GM12891 (cell line): ENCODE measurements around the gene CST7.

Experiments used
- POLR2A ChIP-seq: IDR thresholded peaks from 2 replicates; pipeline ENCODE4 v1.6.1; 2011; ENCODE audit warnings: low read depth, low read length, control low read depth
- POLR2AphosphoS5 ChIP-seq: IDR thresholded peaks from 2 replicates; pipeline ENCODE4 v1.6.1; 2011; ENCODE audit warnings: low read depth, low read length, control low read depth
- TAF1 ChIP-seq: IDR thresholded peaks from 2 replicates; pipeline ENCODE4 v1.6.1; 2011; ENCODE audit warnings: low read depth, low read length, control low read depth

DNA sequence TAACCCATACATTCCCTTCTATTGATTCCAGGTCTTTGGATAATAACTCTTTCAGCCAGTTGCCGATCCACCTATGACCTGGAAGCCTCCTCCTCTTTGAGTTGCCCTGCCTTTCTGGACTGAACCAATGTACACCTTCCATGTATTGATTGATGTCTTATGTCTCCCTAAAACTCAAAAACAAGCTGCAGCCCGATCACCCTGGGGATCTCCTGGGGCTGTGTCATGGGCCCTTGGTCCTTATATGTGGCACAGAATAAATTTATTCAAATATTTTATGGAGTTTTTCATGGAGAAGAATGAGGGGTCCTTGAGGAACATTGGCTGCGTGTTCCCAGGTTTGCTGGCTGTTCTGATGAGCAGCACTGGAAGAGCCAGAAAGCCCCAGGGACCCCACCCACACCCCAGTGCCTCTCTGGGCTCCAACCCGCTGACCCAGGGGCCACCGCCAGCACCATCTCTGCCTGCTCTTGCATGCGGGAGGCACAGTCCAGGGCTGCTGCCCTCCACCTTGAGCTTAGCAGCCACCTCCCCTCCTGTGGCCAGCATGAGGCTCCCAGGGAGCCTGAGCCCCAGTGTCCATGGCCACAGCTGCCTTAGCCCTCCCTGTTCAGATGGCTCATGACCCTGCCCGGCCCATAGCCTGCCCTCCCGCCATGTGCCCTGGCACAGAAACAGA is 36.5 kb upstream of the CST7 start:
- TF ChIP-seq TAF1 (no peak), POLR2A (no peak), POLR2AphosphoS5 (no peak)
